HepG2 (cell line): Measurements from ENCODE around the gene FBXL13. TPM values are rescaled to one million over a fixed set of nuclear protein-coding genes. Genes with fewer than 3 reads are reported as not detected.

Experiments
- AHDC1 ChIP-seq: sonication (generic); formaldehyde crosslinking; IDR thresholded peaks from 2 replicates; pipeline ENCODE4 v1.5.1; 2020; ENCODE audit warnings: mild to moderate bottlenecking, missing genetic modification reagents, borderline replicate concordance
- ARID3A ChIP-seq: IDR thresholded peaks from 2 replicates; pipeline ENCODE4 v1.6.1; 2012; ENCODE audit warnings: low read depth, low read length, improper control_type of control experiment
- CCAR2 ChIP-seq: fragments of 200-400 bp; formaldehyde crosslinking; optimal IDR thresholded peaks from 2 replicates; pipeline ENCODE3; 2018; ENCODE audit warnings: low read depth, mild to moderate bottlenecking, low read length, moderate library complexity
- CTCF ChIP-seq: sonication (generic); formaldehyde crosslinking; IDR thresholded peaks from 2 replicates; pipeline ENCODE4 v1.5.0; 2020; ENCODE audit warnings: mild to moderate bottlenecking, missing genetic modification reagents, moderate library complexity
- FOXO1 ChIP-seq: sonication (generic); formaldehyde crosslinking; IDR thresholded peaks from 2 replicates; pipeline ENCODE4 v1.4.0; 2020; ENCODE audit warnings: missing genetic modification reagents
- IKZF1 ChIP-seq: fragments of 450-650 bp; IDR thresholded peaks from 2 replicates; pipeline ENCODE4 v1.7.1; 2016
- MATR3 ChIP-seq: sonication (generic); formaldehyde crosslinking; IDR thresholded peaks from 2 replicates; pipeline ENCODE4 v1.4.0; 2020; ENCODE audit warnings: missing genetic modification reagents
- MIER2 ChIP-seq: IDR thresholded peaks from 2 replicates; pipeline ENCODE4 v1.6.1; 2016; ENCODE audit warnings: missing biosample characterization, missing genetic modification reagents
- NFIC ChIP-seq: IDR thresholded peaks from 2 replicates; pipeline ENCODE4 v1.6.1; 2012; ENCODE audit warnings: mild to moderate bottlenecking, low read length, inconsistent platforms
- NR2C2 ChIP-seq: sonication (generic); formaldehyde crosslinking; IDR thresholded peaks from 2 replicates; pipeline ENCODE4 v1.4.0; 2020; ENCODE audit warnings: missing genetic modification reagents, mild to moderate bottlenecking, moderate library complexity, borderline replicate concordance
- PHF21A ChIP-seq: sonication (generic); formaldehyde crosslinking; IDR thresholded peaks from 2 replicates; pipeline ENCODE4 v1.5.0; 2020; ENCODE audit warnings: mild to moderate bottlenecking, missing genetic modification reagents
- REPIN1 ChIP-seq: sonication (generic); formaldehyde crosslinking; IDR thresholded peaks from 2 replicates; pipeline ENCODE4 v1.8.0; 2022; ENCODE audit warnings: missing genetic modification reagents, low read depth, mild to moderate bottlenecking, borderline replicate concordance
- SMARCE1 ChIP-seq: fragments of 450-650 bp; IDR thresholded peaks from 2 replicates; pipeline ENCODE4 v1.6.1; 2017; ENCODE audit warnings: borderline replicate concordance
- TMF1 ChIP-seq: sonication (generic); formaldehyde crosslinking; IDR thresholded peaks from 2 replicates; pipeline ENCODE4 v1.8.1; 2022; ENCODE audit warnings: low read depth, missing genetic modification reagents
- TRIM24 ChIP-seq: sonication (generic); formaldehyde crosslinking; IDR thresholded peaks from 2 replicates; pipeline ENCODE4 v1.8.0; 2022; ENCODE audit warnings: mild to moderate bottlenecking, missing genetic modification reagents
- ZBTB7B ChIP-seq: sonication (generic); formaldehyde crosslinking; IDR thresholded peaks from 2 replicates; pipeline ENCODE4 v1.4.0; 2020; ENCODE audit warnings: missing genetic modification reagents
- ZC3H4 ChIP-seq: sonication (generic); formaldehyde crosslinking; IDR thresholded peaks from 2 replicates; pipeline ENCODE4 v1.4.0; 2020; ENCODE audit warnings: missing genetic modification reagents, borderline replicate concordance
- ZFP1 ChIP-seq: IDR thresholded peaks from 2 replicates; pipeline ENCODE4 v1.6.1; 2016
- ZIK1 ChIP-seq: sonication (generic); formaldehyde crosslinking; IDR thresholded peaks from 2 replicates; pipeline ENCODE4 v1.5.0; 2020; ENCODE audit warnings: mild to moderate bottlenecking, low read depth, missing genetic modification reagents, borderline replicate concordance
- ZNF451 ChIP-seq: sonication (generic); formaldehyde crosslinking; IDR thresholded peaks from 2 replicates; pipeline ENCODE4 v1.5.0; 2020; ENCODE audit warnings: mild to moderate bottlenecking, missing genetic modification reagents
- ZNF597 ChIP-seq: sonication (generic); formaldehyde crosslinking; IDR thresholded peaks from 2 replicates; pipeline ENCODE4 v1.5.0; 2020; ENCODE audit warnings: missing genetic modification reagents
- polyA plus RNA-seq, 8 experiments: library from polyadenylated mRNA; depleted of rRNA in 3 of 8; stranded (reverse) in 7 of 8; unstranded in 1 of 8; fragments of >200 nt; fragmentation: Illumina TruSeq in 4 of 8; extraction: Trizol in 4 of 8; gene quantifications; 2 replicates each; pipeline versions ENCODE4 v1.2.1 to v1.2.3, GENCODE V29; 2011 to 2016; ENCODE audit warnings: low read depth in 4 of 8, missing spikeins in 1 of 8, mixed read lengths in 1 of 8; ENCODE audit not compliant: insufficient read depth in 1 of 8
- total RNA-seq, 5 experiments: library from RNA; depleted of rRNA; stranded (reverse); fragments of >200 nt; fragmentation: Illumina TruSeq; extraction: Trizol; gene quantifications; 2 replicates each; pipeline ENCODE4 v1.2.3, GENCODE V29; 2016; ENCODE audit warnings: low read depth in 1 of 5

FBXL13 gene
- total and polyA plus RNA-seq, 2 of the 13 experiments (the other 11 are each of a cell fraction or from before 2014, with no cell fraction given): 0.24 to 0.77 TPM

GRCh38 chr7:103106005-103106702, 31.6 kb upstream of the FBXL13 start (continued):
- TF ChIP-seq ZIK1: no peak
- no peak for TF ChIP-seq IKZF1
- no peak for TF ChIP-seq MIER2 (CRISPR knock-in tag)
- TF ChIP-seq ZFP1: 0 out of 2 replicates have a peak, but pooled peaks have one; percentile 66
- no peak for TF ChIP-seq ZC3H4 (CRISPR knock-in tag)
- TF ChIP-seq ARID3A: no peak
- no peak for TF ChIP-seq NFIC
- TF ChIP-seq PHF21A (CRISPR knock-in tag): peak; percentile 79
- no peak for TF ChIP-seq MATR3 (CRISPR knock-in tag)
- TF ChIP-seq SMARCE1: no peak
- TF ChIP-seq ZBTB7B (CRISPR knock-in tag): peak; percentile 88
- no peak for TF ChIP-seq CTCF (CRISPR knock-in tag)
- no peak for TF ChIP-seq REPIN1 (CRISPR knock-in tag)
- peak; percentile 65 for TF ChIP-seq FOXO1 (CRISPR knock-in tag)
- TF ChIP-seq ZNF597 (CRISPR knock-in tag): no peak
- TF ChIP-seq NR2C2 (CRISPR knock-in tag): peak; percentile 40; the same call in 1 of the 2 replicates
- no peak for TF ChIP-seq TRIM24 (CRISPR knock-in tag)
- peak; percentile 59; the same call in 1 of the 2 replicates for TF ChIP-seq ZNF451 (CRISPR knock-in tag)
- TF ChIP-seq AHDC1 (CRISPR knock-in tag): peak; percentile 66; the same call in 1 of the 2 replicates
- no peak for TF ChIP-seq CCAR2
- no peak for TF ChIP-seq TMF1 (CRISPR knock-in tag)
